Measurements from ENCODE around the gene TMEM221. TPM values are rescaled to one million over a fixed set of nuclear protein-coding genes. Genes with fewer than 3 reads are reported as not detected.

The TMEM221 gene
- total RNA-seq, 4 donors from 2014 or later = 0.48 TPM; not detected in 3

GRCh38 chr19:17398902-17399527 lies 49.5 kb downstream of the TMEM221 start:
- in situ Hi-C loops (cut with MboI; ENCODE audit: low pct_ligation_motif_present in 1 of 4, low pct_unique_long_range_greater_than_20kb in 1 of 4, low sequenced_read_pairs in 3 of 4) = loop anchor here in 1 of 4 donors (10.0 kb wide), 1 partner anchor 66 kb away; the partner anchor contains the start of gene NXNL1

DNA sequence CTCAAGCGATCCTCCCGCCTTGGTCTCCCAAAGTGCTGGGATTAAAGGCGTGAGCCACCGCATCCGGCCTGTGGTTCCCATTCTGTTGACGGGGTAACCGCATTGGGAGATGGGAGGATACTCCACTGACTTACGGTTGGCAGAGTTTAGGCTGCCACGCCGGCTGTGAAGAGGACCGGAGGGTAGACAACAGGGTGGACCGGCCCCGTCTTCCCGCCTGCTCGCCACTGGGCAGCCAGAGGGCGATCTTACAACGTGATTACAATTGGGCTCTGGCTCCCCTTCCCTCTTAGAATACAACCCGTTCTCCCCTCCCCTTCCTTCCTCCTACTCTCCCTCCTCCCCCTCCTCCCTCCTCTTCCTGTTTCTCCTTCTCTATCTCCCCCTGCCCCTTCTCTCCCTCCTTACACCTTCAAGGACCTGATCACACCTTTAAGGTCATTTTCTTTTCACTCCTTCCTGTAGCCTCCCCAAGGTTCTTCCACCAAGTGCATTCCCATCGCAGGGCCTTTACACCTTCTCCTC lies 53.5 kb downstream of the TMEM221 start:
- 48 to 87% methylated on average over 3 to 19 of the region's 19 CpGs for WGBS, 2 donors (ENCODE audit: low coverage in 1 of 2)
- Histone ChIP-seq H3K9me3 (no peaks in the 10 kb centered on the region), H3K27ac (no peak overlapping the region), H3K27me3 (peaks cover 30% of the 10 kb centered on the region), H3K36me3 (no peaks in the 10 kb centered on the region), H3K4me1 (peaks cover 0 to 22% (median 11%) of the 10 kb centered on the region in 4 donors), H3K4me3 (no peak overlapping the region)
- peak; percentile 57 for DNase-seq
- intact Hi-C loops (cut with DNase I; ENCODE audit: low total_unique reads) (no loop called here), in situ Hi-C loops (cut with MboI; ENCODE audit: low pct_ligation_motif_present in 1 of 4, low pct_unique_long_range_greater_than_20kb in 1 of 4, low sequenced_read_pairs in 3 of 4) (loop anchor here in 1 of 4 donors (10.0 kb wide), 1 partner anchor 70 kb away; the partner anchor contains the start of gene NXNL1)
- TF ChIP-seq, protein P1, sequence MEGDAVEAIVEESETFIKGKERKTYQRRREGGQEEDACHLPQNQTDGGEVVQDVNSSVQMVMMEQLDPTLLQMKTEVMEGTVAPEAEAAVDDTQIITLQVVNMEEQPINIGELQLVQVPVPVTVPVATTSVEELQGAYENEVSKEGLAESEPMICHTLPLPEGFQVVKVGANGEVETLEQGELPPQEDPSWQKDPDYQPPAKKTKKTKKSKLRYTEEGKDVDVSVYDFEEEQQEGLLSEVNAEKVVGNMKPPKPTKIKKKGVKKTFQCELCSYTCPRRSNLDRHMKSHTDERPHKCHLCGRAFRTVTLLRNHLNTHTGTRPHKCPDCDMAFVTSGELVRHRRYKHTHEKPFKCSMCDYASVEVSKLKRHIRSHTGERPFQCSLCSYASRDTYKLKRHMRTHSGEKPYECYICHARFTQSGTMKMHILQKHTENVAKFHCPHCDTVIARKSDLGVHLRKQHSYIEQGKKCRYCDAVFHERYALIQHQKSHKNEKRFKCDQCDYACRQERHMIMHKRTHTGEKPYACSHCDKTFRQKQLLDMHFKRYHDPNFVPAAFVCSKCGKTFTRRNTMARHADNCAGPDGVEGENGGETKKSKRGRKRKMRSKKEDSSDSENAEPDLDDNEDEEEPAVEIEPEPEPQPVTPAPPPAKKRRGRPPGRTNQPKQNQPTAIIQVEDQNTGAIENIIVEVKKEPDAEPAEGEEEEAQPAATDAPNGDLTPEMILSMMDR (IDR thresholded peaks at IDR 0.05) = peak; percentile 43 to 78 (median 67)
- no peak for TF ChIP-seq POLR2A (IDR thresholded peaks at IDR 0.05)

More at GRCh38 chr19:17398902-17399527, 49.5 kb downstream of the TMEM221 start:
- 64 to 76% methylated on average over 5 to 8 of the region's 8 CpGs for WGBS, 2 donors (ENCODE audit: low coverage in 1 of 2)
- H3K36me3 ChIP-seq = no peaks in the 10 kb centered on the region
- TF ChIP-seq EP300 (IDR thresholded peaks at IDR 0.05; ENCODE audit: low read depth) (no peak), POLR2AphosphoS5 (IDR thresholded peaks at IDR 0.05) (no peak), POLR2A (IDR thresholded peaks at IDR 0.05) (no peak)
- TF ChIP-seq, protein P1 (IDR thresholded peaks at IDR 0.05) = no peak
- peaks cover 4% of the 10 kb centered on the region for H3K27me3 ChIP-seq
- H3K4me3 ChIP-seq = no peak overlapping the region
- H3K27ac ChIP-seq = no peak overlapping the region
- H3K9me3 ChIP-seq = no peaks in the 10 kb centered on the region
- intact Hi-C loops (cut with DNase I; ENCODE audit: low total_unique reads) = no loop called here
- no peak for DNase-seq
- H3K4me1 ChIP-seq = peaks cover 0 to 13% (median 1%) of the 10 kb centered on the region in 4 donors

- Histone ChIP-seq H3K27me3 (peaks cover 36% of the 10 kb centered on the region), H3K4me3 (no peak within 1 kb of the TSS), H3K9me3 (no peaks in the 10 kb centered on the region), H3K36me3 (no peaks in the 10 kb centered on the region), H3K4me1 (peaks cover 0 to 22% (median 11%) of the 10 kb centered on the region in 4 donors), H3K27ac (no peak within 1 kb of the TSS)
- in situ Hi-C loops (cut with MboI; ENCODE audit: low pct_ligation_motif_present in 1 of 4, low pct_unique_long_range_greater_than_20kb in 1 of 4, low sequenced_read_pairs in 3 of 4) (loop anchor here in 1 of 4 donors (10.0 kb wide), 1 partner anchor 71 kb away; the partner anchor contains the start of gene NXNL1), intact Hi-C loops (cut with DNase I; ENCODE audit: low total_unique reads) (no loop called here)
- no peak for DNase-seq
- WGBS, 2 donors (ENCODE audit: low coverage in 1 of 2) = 48% methylated on average over 16 of the region's 41 CpGs; no CpG with 5 or more reads in 1 of the 2 donors
- TF ChIP-seq EP300 (IDR thresholded peaks at IDR 0.05; ENCODE audit: low read depth) (no peak), POLR2A (IDR thresholded peaks at IDR 0.05) (no peak), POLR2AphosphoS5 (IDR thresholded peaks at IDR 0.05) (no peak)
- TF ChIP-seq, protein P1 (IDR thresholded peaks at IDR 0.05) = no peak
These were observed 54.6 kb downstream of the TMEM221 start, which contains the start of gene CCDC194 for GRCh38 chr19:17393914-17394313. TSS of gene CCDC194 (minus strand) at chr19:17394196. CDS start at chr19:17394158, 38 bp downstream.

- H3K36me3 ChIP-seq = no peaks in the 10 kb centered on the region
- peaks cover 0 to 22% (median 11%) of the 10 kb centered on the region in 4 donors for H3K4me1 ChIP-seq
- H3K4me3 ChIP-seq = no peak overlapping the region
- no peak for DNase-seq
- 17 to 48% methylated on average over 1 to 2 of the region's 2 CpGs for WGBS, 2 donors (ENCODE audit: low coverage in 1 of 2)
- TF ChIP-seq EP300 (IDR thresholded peaks at IDR 0.05; ENCODE audit: low read depth) (no peak), POLR2A (IDR thresholded peaks at IDR 0.05) (no peak), POLR2AphosphoS5 (IDR thresholded peaks at IDR 0.05) (no peak)
- TF ChIP-seq, protein P1 (IDR thresholded peaks at IDR 0.05) = no peak
- H3K9me3 ChIP-seq = no peaks in the 10 kb centered on the region
- no peak overlapping the region for H3K27ac ChIP-seq
- H3K27me3 ChIP-seq = peaks cover 36% of the 10 kb centered on the region
- in situ Hi-C loops (cut with MboI; ENCODE audit: low pct_ligation_motif_present in 1 of 4, low pct_unique_long_range_greater_than_20kb in 1 of 4, low sequenced_read_pairs in 3 of 4) (loop anchor here in 1 of 4 donors (10.0 kb wide), 1 partner anchor 72 kb away; the partner anchor contains the start of gene NXNL1), intact Hi-C loops (cut with DNase I; ENCODE audit: low total_unique reads) (no loop called here)
These were observed 55.5 kb downstream of the TMEM221 start for GRCh38 chr19:17393002-17393401.
